GM04504 (cell line): Measurements from ENCODE around the gene BCAR1.
A peak's percentile ranks its signal among the peaks of the same experiment; 100 is the strongest.

Source experiments
- DNase-seq: peaks from one replicate; pipeline ENCODE4 v3.0.0-alpha.2; 2012; ENCODE audit warnings: low read depth

Gene BCAR1

DNA sequence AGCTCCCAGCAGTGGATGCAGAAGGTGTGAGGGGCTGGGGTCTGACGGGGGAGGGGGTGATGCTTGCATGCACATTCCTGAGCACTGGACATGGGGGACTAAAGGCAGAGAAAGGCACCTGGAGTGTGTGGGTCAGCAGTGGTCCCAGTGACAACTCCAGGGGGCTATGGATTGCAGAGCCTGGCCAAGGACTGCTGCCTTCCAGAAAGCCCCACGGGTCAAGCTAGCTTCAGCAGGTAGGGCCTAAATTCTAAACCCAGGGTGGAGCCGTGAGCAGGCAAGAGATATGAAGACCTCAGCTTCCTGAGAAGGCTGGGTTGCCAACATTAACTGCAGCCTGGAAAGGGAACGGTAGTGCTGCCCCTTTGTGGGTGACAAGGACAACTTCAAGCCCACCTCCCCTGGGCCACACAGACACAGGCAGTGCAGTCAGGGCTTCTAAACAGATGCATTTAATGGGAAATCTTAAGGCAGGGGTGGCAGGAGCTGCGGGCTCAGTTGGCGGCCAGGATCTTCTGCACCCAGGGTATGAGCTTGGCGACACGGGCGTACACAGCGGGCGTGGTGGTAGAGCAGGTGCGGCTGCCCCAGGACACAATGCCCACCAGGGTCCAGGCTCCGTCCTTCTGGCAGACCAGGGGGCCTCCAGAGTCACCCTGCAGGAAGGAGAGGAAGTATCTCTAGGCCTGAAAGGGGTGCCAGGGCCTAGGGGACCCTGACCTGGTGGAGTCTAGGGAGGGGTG is 47.6 kb downstream of the BCAR1 start:
- DNase-seq: no peak

DNA sequence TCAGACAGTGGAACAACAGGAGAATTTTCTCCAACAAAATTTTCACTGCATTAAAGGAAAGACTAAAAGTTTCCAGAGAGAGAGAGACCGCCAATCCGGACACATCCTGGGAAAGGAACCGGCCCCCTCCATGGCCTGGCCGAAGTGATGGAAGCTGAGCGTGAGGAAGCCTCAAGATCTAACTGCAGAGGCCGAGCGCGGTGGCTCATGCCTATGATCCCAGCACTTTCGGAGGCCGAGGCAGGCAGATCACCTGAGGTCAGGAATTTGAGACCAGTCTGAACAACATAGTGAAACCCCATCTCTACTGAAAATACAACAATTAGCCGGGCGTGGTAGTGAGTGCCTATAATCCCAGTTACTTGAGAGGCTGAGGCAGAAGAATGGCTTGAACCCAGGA is 48.3 kb downstream of the BCAR1 start:
- DNase-seq: no peak

DNA sequence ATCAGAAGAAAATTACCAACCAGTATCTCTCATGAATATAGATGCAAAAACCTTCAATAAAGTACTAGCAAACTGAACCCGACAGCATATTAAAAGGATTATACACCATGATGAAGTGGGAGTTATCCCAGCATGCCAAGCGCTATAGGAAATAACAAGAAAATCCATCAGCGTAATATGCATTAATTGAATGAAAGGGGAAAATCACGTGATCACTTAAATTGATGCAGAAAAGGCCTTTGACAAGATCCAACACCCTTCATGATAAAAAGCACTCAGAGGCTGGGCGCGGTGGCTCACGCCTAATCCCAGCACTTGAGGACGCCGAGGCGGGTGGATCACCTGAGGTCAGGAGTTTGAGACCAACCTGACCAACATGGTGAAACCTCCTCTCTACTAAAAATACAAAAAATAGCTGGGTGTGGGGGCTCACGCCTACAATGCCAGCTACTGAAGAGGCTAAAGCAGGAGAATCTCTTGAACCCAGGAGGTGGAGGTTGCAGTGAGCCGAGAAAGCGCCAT is 49.3 kb downstream of the BCAR1 start:
- no peak for DNase-seq

GRCh38 chr16:75198135-75198600 is 53.3 kb downstream of the BCAR1 start:
- DNase-seq: peak; percentile 21

- DNase-seq: no peak
Measured at GRCh38 chr16:75197522-75198134, 53.8 kb downstream of the BCAR1 start.

GRCh38 chr16:75196836-75197235 is 54.6 kb downstream of the BCAR1 start:
- DNase-seq: no peak

GRCh38 chr16:75195811-75196790 is 55.3 kb downstream of the BCAR1 start:
- DNase-seq: no peak

GRCh38 chr16:75193730-75194444 is 57.5 kb downstream of the BCAR1 start:
- DNase-seq: no peak

DNA sequence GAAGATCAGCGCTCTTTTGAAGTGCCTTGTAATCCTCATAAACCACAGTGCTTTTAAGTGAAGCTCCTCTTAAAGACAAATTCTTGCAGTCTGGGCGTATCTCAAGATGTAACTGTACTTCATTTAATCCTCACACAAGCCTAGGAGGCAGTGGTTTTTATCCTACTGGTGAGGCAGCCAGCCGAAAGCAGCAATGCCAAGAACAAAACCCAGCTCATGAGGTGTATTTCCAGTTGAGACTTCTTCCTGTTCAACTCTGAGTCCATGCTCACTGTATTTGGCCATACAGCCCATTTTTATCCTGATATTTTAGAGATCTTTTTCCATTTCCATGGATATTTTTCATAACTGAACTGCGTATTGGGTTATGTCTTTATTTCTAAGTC is 58.2 kb downstream of the BCAR1 start:
- no peak for DNase-seq

- DNase-seq: no peak
Measured at GRCh38 chr16:75192606-75193264, 58.7 kb downstream of the BCAR1 start.

- DNase-seq: no peak
Measured at GRCh38 chr16:75189638-75190245, 61.7 kb downstream of the BCAR1 start.

DNA sequence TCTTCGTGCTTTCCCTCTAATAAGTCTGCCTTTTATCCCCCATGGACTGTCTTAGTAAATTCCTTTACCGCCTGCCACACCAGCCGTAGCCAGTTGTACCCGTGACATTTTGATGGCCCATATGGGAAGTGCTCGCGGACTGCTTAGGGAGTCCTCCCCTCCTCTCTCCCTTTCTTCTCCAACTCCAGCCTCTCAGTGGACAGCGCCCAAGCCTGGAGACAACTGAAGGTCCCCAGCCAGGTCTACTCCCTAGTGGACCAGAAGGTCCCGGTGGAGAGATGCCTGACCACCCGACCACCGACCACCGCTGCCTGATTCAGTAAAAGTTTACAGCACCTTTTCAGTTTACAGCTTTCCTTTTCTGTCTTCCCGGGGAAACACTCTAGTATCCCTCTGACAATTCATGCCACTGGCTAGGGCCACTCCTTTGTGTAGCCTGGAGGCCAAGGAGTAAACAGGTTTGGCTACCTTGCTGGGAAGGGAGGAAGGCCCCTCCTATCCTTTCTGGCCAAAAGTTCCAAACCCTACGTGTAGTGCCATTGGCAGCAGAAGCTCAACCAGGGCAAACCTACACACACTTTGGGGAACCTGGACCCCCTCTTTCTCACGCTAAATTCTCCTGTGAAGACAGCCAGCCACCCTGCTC is 62.5 kb downstream of the BCAR1 start:
- no peak for DNase-seq

GRCh38 chr16:75181630-75182029 is 69.8 kb downstream of the BCAR1 start:
- no peak for DNase-seq

DNA sequence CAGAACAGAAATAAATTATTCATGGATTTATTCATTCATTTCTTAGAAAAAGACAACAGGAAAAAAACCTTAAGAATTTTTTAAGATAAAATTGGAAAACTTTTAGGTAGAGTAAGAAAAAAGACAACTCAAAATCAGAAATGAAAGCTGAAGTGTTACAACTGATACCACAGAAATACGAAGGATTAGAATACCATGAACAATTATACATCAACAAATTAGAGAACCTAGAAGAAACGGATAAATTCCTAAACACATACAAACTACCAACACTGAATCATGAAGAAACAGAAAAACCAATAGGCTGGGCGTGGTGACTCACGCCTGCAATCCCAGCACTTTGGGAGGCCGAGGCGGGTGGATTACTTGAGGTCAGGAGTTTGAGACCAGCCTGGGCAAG is 72.2 kb downstream of the BCAR1 start:
- DNase-seq: no peak
